ENCODE measurements around the gene WDR76.

DNA sequence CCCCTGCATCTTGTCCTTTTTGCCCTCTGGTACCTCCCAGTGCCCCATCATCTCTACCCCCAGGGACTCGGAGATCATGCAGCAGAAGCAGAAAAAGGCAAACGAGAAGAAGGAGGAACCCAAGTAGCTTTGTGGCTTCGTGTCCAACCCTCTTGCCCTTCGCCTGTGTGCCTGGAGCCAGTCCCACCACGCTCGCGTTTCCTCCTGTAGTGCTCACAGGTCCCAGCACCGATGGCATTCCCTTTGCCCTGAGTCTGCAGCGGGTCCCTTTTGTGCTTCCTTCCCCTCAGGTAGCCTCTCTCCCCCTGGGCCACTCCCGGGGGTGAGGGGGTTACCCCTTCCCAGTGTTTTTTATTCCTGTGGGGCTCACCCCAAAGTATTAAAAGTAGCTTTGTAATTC lies 33.2 kb upstream of the WDR76 start:
- TF ChIP-seq CTCF (IDR thresholded peaks at IDR 0.05), result no peak
- TF ChIP-seq POLR2A (IDR thresholded peaks at IDR 0.05), result no peak

All from gastroesophageal sphincter (tissue), 3 donors.